Measurements from ENCODE around the gene ALPI. TPM values are rescaled to one million over a fixed set of nuclear protein-coding genes. Genes with fewer than 3 reads are reported as not detected.
A peak's percentile ranks its signal among the peaks of the same experiment; 100 is the strongest.

Gene ALPI
- total RNA-seq, 1 experiment from 2014 or later, result not detected

GRCh38 chr2:232494542-232494941, 38.6 kb downstream of the ALPI start:
- DNase-seq (ENCODE audit: extremely low read depth, low read depth), result no peak

- no peak for DNase-seq (ENCODE audit: extremely low read depth, low read depth)
Observed at GRCh38 chr2:232495292-232495691, 39.3 kb downstream of the ALPI start.

- no peak for DNase-seq (ENCODE audit: extremely low read depth, low read depth)
Observed at GRCh38 chr2:232496501-232497270, 40.7 kb downstream of the ALPI start.

GRCh38 chr2:232497348-232497747, 41.4 kb downstream of the ALPI start:
- no peak for DNase-seq (ENCODE audit: extremely low read depth, low read depth)

GRCh38 chr2:232498452-232498851, 42.5 kb downstream of the ALPI start:
- no peak for DNase-seq (ENCODE audit: extremely low read depth, low read depth)

- DNase-seq (ENCODE audit: extremely low read depth, low read depth), result no peak
Observed at GRCh38 chr2:232501331-232501771, 45.4 kb downstream of the ALPI start.

- DNase-seq (ENCODE audit: extremely low read depth, low read depth), result no peak
Observed at GRCh38 chr2:232501794-232502390, 45.9 kb downstream of the ALPI start.

GRCh38 chr2:232502511-232502910, 46.6 kb downstream of the ALPI start:
- DNase-seq (ENCODE audit: extremely low read depth, low read depth), result no peak

GRCh38 chr2:232502911-232503808, 47.2 kb downstream of the ALPI start:
- DNase-seq (ENCODE audit: extremely low read depth, low read depth), result peak; percentile 59

- no peak for DNase-seq (ENCODE audit: extremely low read depth, low read depth)
Observed at GRCh38 chr2:232503809-232504323, 47.9 kb downstream of the ALPI start.

- no peak for DNase-seq (ENCODE audit: extremely low read depth, low read depth)
Observed at GRCh38 chr2:232504438-232504837, 48.5 kb downstream of the ALPI start.

GRCh38 chr2:232505856-232506255, 49.9 kb downstream of the ALPI start:
- no peak for DNase-seq (ENCODE audit: extremely low read depth, low read depth)

- no peak for DNase-seq (ENCODE audit: extremely low read depth, low read depth)
Observed at GRCh38 chr2:232506709-232507108, 50.8 kb downstream of the ALPI start.

GRCh38 chr2:232508251-232508650, 52.3 kb downstream of the ALPI start:
- DNase-seq (ENCODE audit: extremely low read depth, low read depth), result no peak

Other genes starting within 250 kb of the ALPI start
- not detected in 2 replicates for gene ALPP, start 77.4 kb upstream of the ALPI start, total RNA-seq (2014; rRNA removed; shearing (Covaris generic))
- gene ALPG, start 49.3 kb upstream of the ALPI start, total RNA-seq (2014; rRNA removed; shearing (Covaris generic)), result not detected in 2 replicates
- gene ECEL1, start 31.7 kb downstream of the ALPI start, total RNA-seq (2014; rRNA removed; shearing (Covaris generic)), result 2.0 and 2.8 TPM in 2 replicates
- not detected in 2 replicates for gene PRSS56, start 64.2 kb downstream of the ALPI start, total RNA-seq (2014; rRNA removed; shearing (Covaris generic))
- 0.05 TPM in 1 of 2 replicates, not detected in the other for gene CHRND, start 70.0 kb downstream of the ALPI start, total RNA-seq (2014; rRNA removed; shearing (Covaris generic))
- not detected in 2 replicates for gene CHRNG, start 83.5 kb downstream of the ALPI start, total RNA-seq (2014; rRNA removed; shearing (Covaris generic))
- 17.6 and 17.7 TPM in 2 replicates for gene TIGD1, start 94.4 kb downstream of the ALPI start, total RNA-seq (2014; rRNA removed; shearing (Covaris generic))
- gene EIF4E2, start 94.5 kb downstream of the ALPI start, total RNA-seq (2014; rRNA removed; shearing (Covaris generic)), result 59.7 and 67.1 TPM in 2 replicates
- gene EFHD1, start 177.5 kb downstream of the ALPI start, total RNA-seq (2014; rRNA removed; shearing (Covaris generic)), result 0.10 TPM in 1 of 2 replicates, not detected in the other
- 51.4 and 64.3 TPM in 2 replicates for gene GIGYF2, start 241.2 kb downstream of the ALPI start, total RNA-seq (2014; rRNA removed; shearing (Covaris generic))

Data from NCI-H460 (cell line).